ENCODE data around the gene COL4A1. TPM values are rescaled to one million over a fixed set of nuclear protein-coding genes. Genes with fewer than 3 reads are reported as not detected.

The COL4A1 gene
- total RNA-seq, 1 donor from 2014 or later = 1,996 TPM

GRCh38 chr13:110170020-110170790 is 136.8 kb downstream of the COL4A1 start:
- no peak for DNase-seq (ENCODE audit: low spot score)

GRCh38 chr13:110168999-110169933 is 137.7 kb downstream of the COL4A1 start:
- DNase-seq (ENCODE audit: low spot score) = no peak

- DNase-seq (ENCODE audit: low spot score) = no peak
Observed at GRCh38 chr13:110166598-110166997, 140.4 kb downstream of the COL4A1 start.

GRCh38 chr13:110164706-110165105 is 142.3 kb downstream of the COL4A1 start:
- DNase-seq (ENCODE audit: low spot score) = no peak

GRCh38 chr13:110162866-110163658 is 143.9 kb downstream of the COL4A1 start:
- no peak for DNase-seq (ENCODE audit: low spot score)

- no peak for DNase-seq (ENCODE audit: low spot score)
Observed at GRCh38 chr13:110162053-110162452, 144.9 kb downstream of the COL4A1 start.

GRCh38 chr13:110161112-110161882 is 145.7 kb downstream of the COL4A1 start:
- DNase-seq (ENCODE audit: low spot score) = no peak

- DNase-seq (ENCODE audit: low spot score) = no peak
Observed at GRCh38 chr13:110158226-110158625, 148.7 kb downstream of the COL4A1 start.

GRCh38 chr13:110157718-110158117 is 149.2 kb downstream of the COL4A1 start:
- DNase-seq (ENCODE audit: low spot score) = no peak

- DNase-seq (ENCODE audit: low spot score) = no peak
Observed at GRCh38 chr13:110156301-110157049, 150.5 kb downstream of the COL4A1 start.

GRCh38 chr13:110155072-110155471 is 151.9 kb downstream of the COL4A1 start:
- DNase-seq (ENCODE audit: low spot score) = no peak

GRCh38 chr13:110154410-110154933 is 152.5 kb downstream of the COL4A1 start:
- no peak for DNase-seq (ENCODE audit: low spot score)

- no peak for DNase-seq (ENCODE audit: low spot score)
Observed at GRCh38 chr13:110152351-110152750, 154.6 kb downstream of the COL4A1 start.

- no peak for DNase-seq (ENCODE audit: low spot score)
Observed at GRCh38 chr13:110151462-110151861, 155.5 kb downstream of the COL4A1 start.

- no peak for DNase-seq (ENCODE audit: low spot score)
Observed at GRCh38 chr13:110150384-110151101, 156.4 kb downstream of the COL4A1 start.

- no peak for DNase-seq (ENCODE audit: low spot score)
Observed at GRCh38 chr13:110149036-110149435, 157.9 kb downstream of the COL4A1 start.

- no peak for DNase-seq (ENCODE audit: low spot score)
Observed at GRCh38 chr13:110140099-110140498, 166.9 kb downstream of the COL4A1 start.

GRCh38 chr13:110138700-110139036 is 168.3 kb downstream of the COL4A1 start:
- DNase-seq (ENCODE audit: low spot score) = no peak

Measured in mesenteric fat pad (tissue), 1 donor.